WI38 (cell line): ENCODE measurements around the gene SFT2D3.
A peak's percentile ranks its signal among the peaks of the same experiment; 100 is the strongest.

Experiments
- H3K4me3 ChIP-seq: 2 replicates; pipeline ENCODE4 v1.5.1; 2011; ENCODE audit warnings: low read depth, mild to moderate bottlenecking, control low read depth, low read length
- TF ChIP-seq, protein P1 (sequence below): IDR thresholded peaks from 2 replicates; pipeline ENCODE4 v1.5.1; 2012; ENCODE audit warnings: low read depth, mild to moderate bottlenecking, control low read depth, low read length

The SFT2D3 gene, protein sequence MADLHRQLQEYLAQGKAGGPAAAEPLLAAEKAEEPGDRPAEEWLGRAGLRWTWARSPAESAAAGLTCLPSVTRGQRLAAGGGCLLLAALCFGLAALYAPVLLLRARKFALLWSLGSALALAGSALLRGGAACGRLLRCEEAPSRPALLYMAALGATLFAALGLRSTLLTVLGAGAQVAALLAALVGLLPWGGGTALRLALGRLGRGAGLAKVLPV

DNA sequence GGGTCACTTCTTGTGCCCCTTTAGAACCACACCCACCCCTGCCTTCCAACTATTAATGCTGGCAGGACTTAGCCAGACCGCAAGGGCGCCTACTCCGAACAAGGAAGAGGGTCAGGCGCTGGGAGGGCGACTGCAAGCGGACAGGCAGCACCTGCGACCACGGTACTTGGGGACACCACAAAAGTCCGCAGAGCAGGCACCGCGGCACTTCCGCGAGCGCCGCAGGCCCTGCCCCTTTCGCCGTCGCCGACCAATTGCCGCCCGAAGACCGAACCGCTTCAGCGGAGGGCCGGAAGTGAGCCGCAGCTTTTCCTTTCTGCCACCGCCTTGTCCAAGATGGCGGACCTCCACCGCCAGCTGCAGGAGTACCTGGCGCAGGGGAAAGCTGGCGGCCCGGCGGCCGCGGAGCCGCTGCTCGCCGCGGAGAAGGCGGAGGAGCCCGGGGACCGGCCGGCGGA is at the start of gene SFT2D3:
Gene SFT2D3 (plus strand): TSS at position 305 of the 458 bp plus-strand sequence. CDS start 32 bp downstream, at position 337.
- H3K4me3 ChIP-seq: peak within 1 kb of the TSS; percentile 67
- TF ChIP-seq, protein P1, sequence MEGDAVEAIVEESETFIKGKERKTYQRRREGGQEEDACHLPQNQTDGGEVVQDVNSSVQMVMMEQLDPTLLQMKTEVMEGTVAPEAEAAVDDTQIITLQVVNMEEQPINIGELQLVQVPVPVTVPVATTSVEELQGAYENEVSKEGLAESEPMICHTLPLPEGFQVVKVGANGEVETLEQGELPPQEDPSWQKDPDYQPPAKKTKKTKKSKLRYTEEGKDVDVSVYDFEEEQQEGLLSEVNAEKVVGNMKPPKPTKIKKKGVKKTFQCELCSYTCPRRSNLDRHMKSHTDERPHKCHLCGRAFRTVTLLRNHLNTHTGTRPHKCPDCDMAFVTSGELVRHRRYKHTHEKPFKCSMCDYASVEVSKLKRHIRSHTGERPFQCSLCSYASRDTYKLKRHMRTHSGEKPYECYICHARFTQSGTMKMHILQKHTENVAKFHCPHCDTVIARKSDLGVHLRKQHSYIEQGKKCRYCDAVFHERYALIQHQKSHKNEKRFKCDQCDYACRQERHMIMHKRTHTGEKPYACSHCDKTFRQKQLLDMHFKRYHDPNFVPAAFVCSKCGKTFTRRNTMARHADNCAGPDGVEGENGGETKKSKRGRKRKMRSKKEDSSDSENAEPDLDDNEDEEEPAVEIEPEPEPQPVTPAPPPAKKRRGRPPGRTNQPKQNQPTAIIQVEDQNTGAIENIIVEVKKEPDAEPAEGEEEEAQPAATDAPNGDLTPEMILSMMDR: no peak

DNA sequence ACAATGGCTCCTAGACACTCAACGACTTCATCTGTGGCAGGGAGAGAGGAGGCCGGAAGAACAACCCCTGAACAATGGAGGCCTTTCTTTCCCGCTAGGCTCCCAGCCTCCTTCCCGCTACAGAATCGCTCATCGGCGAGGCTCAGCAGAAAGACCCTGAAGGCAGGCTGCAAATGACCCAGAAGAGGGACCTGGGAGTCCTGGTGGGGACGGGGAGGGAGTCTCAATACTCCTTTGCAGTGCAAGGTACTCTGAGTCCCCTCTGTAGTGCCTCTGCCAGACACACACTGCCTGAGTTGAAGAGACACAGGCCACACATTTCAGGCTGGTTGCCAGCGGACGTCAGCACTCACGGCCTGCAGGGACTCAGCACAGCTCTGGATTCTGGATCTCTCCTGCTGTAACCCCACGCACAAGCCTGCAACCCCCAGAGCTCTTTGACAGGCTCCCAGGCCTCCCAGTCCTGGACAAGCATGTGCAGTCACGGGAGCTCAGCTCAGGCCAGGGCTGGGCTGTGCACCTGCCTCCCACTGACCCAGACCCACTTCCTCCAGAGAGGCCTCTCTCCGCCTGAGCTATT is 49.2 kb upstream of the SFT2D3 start:
- TF ChIP-seq, protein P1: no peak
- no peak overlapping the region for H3K4me3 ChIP-seq

DNA sequence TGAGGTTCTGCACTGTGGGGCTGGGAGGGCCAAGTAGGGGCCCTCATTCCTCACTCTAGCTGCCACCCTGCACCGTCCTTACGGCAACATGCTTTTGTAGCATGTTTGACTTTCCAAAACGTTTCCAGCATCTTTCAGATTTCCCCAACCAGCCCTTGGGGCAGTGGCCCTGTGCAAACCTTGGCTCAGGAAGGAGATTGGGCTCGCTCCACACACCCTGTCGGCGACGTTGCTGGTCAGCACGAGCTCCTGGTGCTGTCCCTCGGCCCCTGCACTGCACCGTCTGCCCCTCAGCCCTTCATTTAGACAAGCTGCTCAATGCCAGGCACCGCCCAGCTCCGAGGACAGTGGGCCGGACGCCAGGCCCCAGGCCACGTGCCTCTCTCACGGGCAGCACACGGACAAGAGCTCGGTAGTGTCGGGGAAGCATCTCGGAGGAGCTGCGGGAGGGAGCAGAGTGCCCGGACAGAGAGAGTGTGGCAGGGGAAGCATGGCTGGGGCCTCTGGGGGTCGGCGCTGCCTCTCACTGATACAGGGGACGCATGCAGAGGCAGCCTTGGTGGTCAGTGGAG is 48.4 kb upstream of the SFT2D3 start:
- no peak overlapping the region for H3K4me3 ChIP-seq
- TF ChIP-seq, protein P1: no peak

DNA sequence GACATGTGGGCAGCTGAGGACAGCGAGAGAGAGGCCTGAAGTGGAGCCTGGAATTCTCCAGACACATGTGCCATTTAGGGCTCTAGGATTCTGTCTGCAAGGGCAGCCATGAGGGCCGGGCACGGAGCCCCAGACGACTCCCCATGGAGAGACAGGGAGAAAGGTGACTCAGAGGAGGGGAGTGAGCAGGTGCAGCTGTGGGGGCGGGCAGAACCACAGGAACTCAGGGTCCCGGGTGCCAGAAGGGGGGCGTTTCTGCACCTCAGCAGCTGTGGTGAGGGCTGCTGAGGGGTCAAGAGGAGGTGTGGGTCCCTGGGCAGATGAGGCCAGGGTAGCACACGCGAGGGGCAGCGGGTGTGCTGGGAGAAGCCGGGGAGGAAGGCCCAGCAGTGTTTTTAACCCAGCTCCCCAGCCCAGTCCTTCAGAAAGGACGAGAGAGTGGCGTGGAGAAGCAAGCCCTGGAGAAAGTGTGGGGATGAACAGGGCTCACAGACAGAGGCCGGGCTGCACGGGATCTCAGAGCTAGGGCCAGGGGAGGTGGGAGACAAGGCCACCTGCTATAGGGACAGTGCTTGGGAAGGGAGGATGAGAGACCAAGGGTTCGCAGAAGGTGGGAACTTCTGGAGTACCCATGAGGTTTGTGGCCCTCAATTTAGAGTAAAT is 47.7 kb upstream of the SFT2D3 start:
- TF ChIP-seq, protein P1: no peak
- no peak overlapping the region for H3K4me3 ChIP-seq

DNA sequence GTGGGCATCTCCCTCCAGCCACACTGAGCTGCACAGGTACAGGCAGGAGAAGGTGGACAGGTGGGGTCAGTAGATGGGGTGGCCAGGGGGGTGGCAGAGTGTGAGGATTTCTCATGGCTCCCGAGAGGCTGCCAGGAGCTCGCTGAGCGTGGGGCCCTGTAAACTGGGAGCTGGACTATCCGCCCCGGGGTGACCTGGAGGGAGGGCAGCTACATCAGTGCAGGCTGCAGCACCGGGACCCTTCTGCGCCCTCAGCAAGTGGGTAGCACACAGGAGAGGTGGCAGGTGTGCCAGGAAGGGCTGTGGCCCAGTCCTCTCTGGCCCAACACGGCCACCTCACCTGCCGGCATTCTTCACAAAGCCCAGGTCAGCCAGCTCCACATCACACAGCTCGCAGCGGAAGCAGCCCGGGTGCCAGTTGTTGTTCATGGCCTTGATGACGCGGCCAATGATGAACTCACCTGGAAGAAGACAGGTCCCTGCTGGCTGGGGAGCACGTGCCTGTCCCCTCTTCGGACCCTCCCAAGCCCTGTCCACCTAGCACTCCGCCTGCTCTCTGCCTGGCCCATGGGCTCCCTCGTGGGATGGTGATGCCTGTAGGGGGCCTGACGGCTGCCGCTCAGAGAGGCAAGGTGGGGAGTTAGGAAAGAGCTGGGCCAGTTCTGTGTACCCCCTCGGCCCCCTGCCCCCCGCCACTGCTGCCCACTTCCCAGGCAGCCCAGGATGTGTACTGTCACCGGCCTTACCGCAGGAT is 47.0 kb upstream of the SFT2D3 start:
- no peak overlapping the region for H3K4me3 ChIP-seq
- TF ChIP-seq, protein P1: no peak

DNA sequence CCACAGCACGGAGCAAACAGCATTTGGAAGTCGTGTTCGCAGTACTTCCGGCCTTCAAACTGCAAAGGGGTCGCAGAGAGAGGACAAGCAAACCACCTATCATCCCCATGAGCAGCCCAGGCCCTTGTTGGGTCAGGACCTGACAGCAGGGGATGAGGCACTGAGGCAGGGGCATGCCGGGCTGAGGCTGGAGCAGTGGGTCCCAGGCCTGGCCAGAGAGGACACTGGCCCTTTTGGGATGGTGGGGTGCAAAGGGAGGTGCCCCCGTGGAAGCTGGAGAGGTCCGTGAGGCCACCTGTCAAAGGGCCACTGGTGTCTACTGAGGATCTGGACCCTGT is 46.5 kb upstream of the SFT2D3 start:
- H3K4me3 ChIP-seq: no peak overlapping the region
- TF ChIP-seq, protein P1: no peak
